Anterior cingulate cortex (tissue), 58 donors: ENCODE measurements around the gene ZBTB38.

Experiments used
- DNase-seq, 58 donors: peaks; one replicate each; lab custom pipeline; 2025; lab: John Stamatoyannopoulos, UW

ZBTB38 gene

GRCh38 chr3:141413801-141414689, 45.7 kb downstream of the ZBTB38 start:
- DNase-seq, result peak in 1 of 58 donors; percentile 9

- no peak for DNase-seq
These were observed 46.6 kb downstream of the ZBTB38 start for GRCh38 chr3:141414800-141415462.

- no peak for DNase-seq
These were observed 47.6 kb downstream of the ZBTB38 start for GRCh38 chr3:141415953-141416352.
